CD14-positive monocyte (primary cell): ENCODE results near the gene CNFN. TPM values are rescaled to one million over a fixed set of nuclear protein-coding genes. Genes with fewer than 3 reads are reported as not detected.

Experiments
- DNase-seq, 3 donors: peaks; one replicate each; pipeline ENCODE4 v3.0.0-alpha.2; 2011 to 2022
- H2AFZ ChIP-seq: 2 replicates; pipeline ENCODE4 v1.6.0; 2012; ENCODE audit warnings: mild to moderate bottlenecking, low read depth, low read length, inconsistent platforms; ENCODE audit not compliant: insufficient read depth, poor library complexity, severe bottlenecking
- H3K27ac ChIP-seq, 2 donors: 1 replicate in 1 of 2; 2 replicates in 1 of 2; pipeline ENCODE4 v1.5.1; 2012 to 2013; ENCODE audit warnings: low read length in 2 of 2, control low read depth in 1 of 2, inconsistent platforms in 1 of 2, low read depth in 1 of 2, mild to moderate bottlenecking in 1 of 2
- H3K27me3 ChIP-seq, 2 donors: one replicate each; pipeline versions ENCODE4 v1.6.0 to v1.6.1; 2011 to 2013; ENCODE audit warnings: low read length in 2 of 2; ENCODE audit not compliant: control insufficient read depth in 2 of 2, insufficient read depth in 2 of 2
- H3K36me3 ChIP-seq, 2 donors: replicated peaks in 1 of 2; 1 replicate in 1 of 2; 2 replicates in 1 of 2; pipeline versions ENCODE4 v1.5.1 to v1.6.1; 2012 to 2013; ENCODE audit warnings: low read length in 2 of 2, control low read depth in 1 of 2, inconsistent platforms in 1 of 2, mild to moderate bottlenecking in 1 of 2; ENCODE audit not compliant: insufficient read depth in 2 of 2, control insufficient read depth in 1 of 2
- H3K4me1 ChIP-seq, 2 donors: 1 replicate in 1 of 2; 2 replicates in 1 of 2; pipeline versions ENCODE4 v1.5.1 to v1.6.1; 2012 to 2013; ENCODE audit warnings: low read length in 2 of 2, control low read depth in 1 of 2, inconsistent platforms in 1 of 2, mild to moderate bottlenecking in 1 of 2, moderate library complexity in 1 of 2; ENCODE audit not compliant: insufficient read depth in 2 of 2, control insufficient read depth in 1 of 2
- H3K4me2 ChIP-seq: replicated peaks from 2 replicates; pipeline ENCODE3; 2012; ENCODE audit warnings: low read length, moderate library complexity, mild to moderate bottlenecking; ENCODE audit not compliant: poor library complexity, severe bottlenecking; ENCODE audit errors: extremely low read depth
- H3K4me3 ChIP-seq, 3 experiments: fragments of 200-600 bp in 1 of 3; sonication (generic) in 1 of 3; replicated peaks in 1 of 3; 1 replicate in 2 of 3; 2 replicates in 1 of 3; pipeline ENCODE4 v1.5.1; 2011 to 2013; ENCODE audit warnings: low read length in 3 of 3, mild to moderate bottlenecking in 3 of 3, control low read depth in 2 of 3, low read depth in 2 of 3, inconsistent platforms in 1 of 3, moderate library complexity in 1 of 3
- H3K79me2 ChIP-seq: 2 replicates; pipeline ENCODE4 v1.6.0; 2012; ENCODE audit warnings: mild to moderate bottlenecking, control low read depth, inconsistent platforms, low read length, moderate library complexity; ENCODE audit not compliant: insufficient read depth
- H3K9ac ChIP-seq: 2 replicates; pipeline ENCODE4 v1.6.0; 2017; ENCODE audit warnings: low read length, mild to moderate bottlenecking; ENCODE audit not compliant: insufficient read depth, poor library complexity, severe bottlenecking
- H3K9me3 ChIP-seq, 2 donors: replicated peaks in 1 of 2; 1 replicate in 1 of 2; 2 replicates in 1 of 2; pipeline versions ENCODE4 v1.5.1 to v1.6.1; 2012 to 2013; ENCODE audit warnings: low read length in 2 of 2, control low read depth in 1 of 2; ENCODE audit not compliant: control insufficient read depth in 1 of 2, insufficient read depth in 1 of 2
- H4K20me1 ChIP-seq: 2 replicates; pipeline ENCODE4 v1.6.0; 2012; ENCODE audit warnings: mild to moderate bottlenecking, low read length, control low read depth, moderate library complexity; ENCODE audit not compliant: insufficient read depth
- H3K27ac Mint-ChIP-seq, 7 donors: one replicate each; pipeline ENCODE4 v1.8.0; 2020; ENCODE audit warnings: mild to moderate bottlenecking in 7 of 7, mixed read lengths in 7 of 7, moderate library complexity in 6 of 7, inconsistent platforms in 2 of 7
- H3K27me3 Mint-ChIP-seq, 3 donors: one replicate each; pipeline ENCODE4 v1.8.0; 2021 to 2022; ENCODE audit warnings: low read depth in 3 of 3, mild to moderate bottlenecking in 3 of 3, mixed read lengths in 3 of 3, moderate library complexity in 3 of 3, inconsistent platforms in 1 of 3
- H3K36me3 Mint-ChIP-seq, 2 donors: one replicate each; pipeline ENCODE4 v1.8.0; 2020; ENCODE audit warnings: mixed read lengths in 2 of 2, inconsistent platforms in 1 of 2, mild to moderate bottlenecking in 1 of 2
- H3K4me1 Mint-ChIP-seq: one replicate; pipeline ENCODE4 v1.8.0; 2020; ENCODE audit warnings: mild to moderate bottlenecking, mixed read lengths
- H3K4me3 Mint-ChIP-seq, 2 donors: one replicate each; pipeline ENCODE4 v1.8.0; 2020; ENCODE audit warnings: mild to moderate bottlenecking in 2 of 2, mixed read lengths in 2 of 2, moderate library complexity in 1 of 2
- H3K9me3 Mint-ChIP-seq, 7 donors: one replicate each; pipeline ENCODE4 v1.8.0; 2020 to 2022; ENCODE audit warnings: mixed read lengths in 7 of 7, mild to moderate bottlenecking in 6 of 7, moderate library complexity in 6 of 7, inconsistent platforms in 2 of 7
- WGBS: methylation state at CpG from one replicate; pipeline ENCODE4 v1.1.5; 2013; ENCODE audit warnings: missing lambda C conversion rate; ENCODE audit not compliant: insufficient coverage; 5-methylcytosine and 5-hydroxymethylcytosine counted together
- intact Hi-C, 2 donors: fragments of 100-400 bp; cut with micrococcal nuclease; formaldehyde crosslinking; loops; one replicate each; pipeline versions ENCODE4 v1.15.0 to v1.15.1; 2023
- polyA plus RNA-seq, 3 donors: library from polyadenylated mRNA; depleted of rRNA in 1 of 3; unstranded in 2 of 3; stranded (reverse) in 1 of 3; fragments of 300-500 nt in 2 of 3; fragments of >200 nt in 1 of 3; fragmentation: Illumina TruSeq in 2 of 3; gene quantifications; 1 replicate in 2 of 3; 2 replicates in 1 of 3; pipeline ENCODE4 v1.2.3, GENCODE V29; 2012 to 2021
- TF ChIP-seq, protein P1 (sequence below): fragments of 200-600 bp; IDR thresholded peaks from one replicate; pipeline ENCODE4 v1.8.0; 2022; ENCODE audit warnings: antibody characterized with exemption, mild to moderate bottlenecking

CNFN gene
- polyA plus RNA-seq, 3 donors: 0.64 to 6.4 (median 3.4) TPM

DNA sequence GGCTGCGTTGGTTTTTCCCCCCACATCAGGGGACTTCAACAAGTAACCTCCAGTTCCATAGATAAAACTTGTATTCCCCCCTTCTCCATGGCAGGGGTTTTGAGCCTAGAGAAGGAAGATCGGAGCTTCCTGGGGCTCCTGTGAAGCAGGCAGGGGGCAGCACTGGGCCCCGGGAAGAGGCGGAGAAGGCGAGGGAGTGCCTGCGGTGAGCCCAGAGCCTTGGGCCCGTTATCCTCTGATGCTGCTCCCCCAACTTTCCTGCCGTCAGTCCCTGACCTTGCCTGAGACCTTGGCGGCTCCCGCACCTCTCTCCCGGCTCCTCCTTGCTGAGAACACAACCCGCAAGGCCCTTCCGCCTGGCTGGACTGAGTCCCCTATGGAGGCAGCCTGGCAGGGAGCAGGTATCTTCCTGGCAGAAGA, 34.6 kb upstream of the CNFN start:
- peak overlapping the region in 1 of 2 donors; percentile 92 for H3K4me3 Mint-ChIP-seq
- peaks cover 0 to 34% of the 10 kb centered on the region in 2 donors for H3K27me3 ChIP-seq
- H2AFZ ChIP-seq: no peak overlapping the region
- WGBS: 95% methylated on average over 11 of the region's 13 CpGs
- H3K9me3 Mint-ChIP-seq: peaks cover 0 to 17% (median 6%) of the 10 kb centered on the region in 7 donors
- H3K9ac ChIP-seq: no peak overlapping the region
- H3K4me1 Mint-ChIP-seq: peaks cover 38% of the 10 kb centered on the region
- H3K27ac Mint-ChIP-seq: no peak overlapping the region
- H3K4me3 ChIP-seq: no peak overlapping the region
- H3K4me1 ChIP-seq: peaks cover 23 to 37% of the 10 kb centered on the region in 2 donors
- H3K79me2 ChIP-seq: no peaks in the 10 kb centered on the region
- H3K27me3 Mint-ChIP-seq: peaks cover 39 to 54% (median 44%) of the 10 kb centered on the region in 3 donors
- no peaks in the 10 kb centered on the region for H4K20me1 ChIP-seq
- intact Hi-C loops: no loop called here
- TF ChIP-seq, protein P1, sequence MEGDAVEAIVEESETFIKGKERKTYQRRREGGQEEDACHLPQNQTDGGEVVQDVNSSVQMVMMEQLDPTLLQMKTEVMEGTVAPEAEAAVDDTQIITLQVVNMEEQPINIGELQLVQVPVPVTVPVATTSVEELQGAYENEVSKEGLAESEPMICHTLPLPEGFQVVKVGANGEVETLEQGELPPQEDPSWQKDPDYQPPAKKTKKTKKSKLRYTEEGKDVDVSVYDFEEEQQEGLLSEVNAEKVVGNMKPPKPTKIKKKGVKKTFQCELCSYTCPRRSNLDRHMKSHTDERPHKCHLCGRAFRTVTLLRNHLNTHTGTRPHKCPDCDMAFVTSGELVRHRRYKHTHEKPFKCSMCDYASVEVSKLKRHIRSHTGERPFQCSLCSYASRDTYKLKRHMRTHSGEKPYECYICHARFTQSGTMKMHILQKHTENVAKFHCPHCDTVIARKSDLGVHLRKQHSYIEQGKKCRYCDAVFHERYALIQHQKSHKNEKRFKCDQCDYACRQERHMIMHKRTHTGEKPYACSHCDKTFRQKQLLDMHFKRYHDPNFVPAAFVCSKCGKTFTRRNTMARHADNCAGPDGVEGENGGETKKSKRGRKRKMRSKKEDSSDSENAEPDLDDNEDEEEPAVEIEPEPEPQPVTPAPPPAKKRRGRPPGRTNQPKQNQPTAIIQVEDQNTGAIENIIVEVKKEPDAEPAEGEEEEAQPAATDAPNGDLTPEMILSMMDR: no peak
- no peak for DNase-seq
- no peaks in the 10 kb centered on the region for H3K9me3 ChIP-seq
- H3K27ac ChIP-seq: no peak overlapping the region
- peaks cover 0 to 2% of the 10 kb centered on the region in 2 donors for H3K36me3 Mint-ChIP-seq
- no peak overlapping the region for H3K4me2 ChIP-seq
- no peaks in the 10 kb centered on the region for H3K36me3 ChIP-seq

DNA sequence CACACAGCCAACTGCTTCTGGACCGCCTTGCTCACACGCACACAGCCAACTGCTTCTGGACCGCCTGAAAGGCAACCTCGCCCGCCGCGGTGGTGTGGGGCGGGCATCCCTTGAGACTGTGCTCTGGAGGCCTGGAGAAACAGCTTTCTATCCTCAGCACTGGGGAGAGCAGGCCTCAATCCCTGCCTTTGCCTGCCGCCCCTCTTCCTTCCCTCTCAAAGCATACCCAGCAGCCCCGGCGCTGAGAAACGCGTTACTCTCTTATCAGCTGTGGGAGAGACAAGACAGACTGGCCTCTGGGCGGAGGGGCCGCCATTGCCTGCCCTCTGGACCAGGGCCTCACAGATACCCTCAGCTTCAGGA, 34.2 kb upstream of the CNFN start:
- WGBS: 81% methylated on average over 14 of the region's 15 CpGs
- no peak for DNase-seq
- H3K4me1 ChIP-seq: peaks cover 23 to 37% of the 10 kb centered on the region in 2 donors
- no peak overlapping the region for H3K27ac ChIP-seq
- H3K27me3 ChIP-seq: peaks cover 0 to 34% of the 10 kb centered on the region in 2 donors
- H3K4me3 ChIP-seq: peak overlapping the region in 1 of 3 experiments; percentile 74
- H3K36me3 Mint-ChIP-seq: peaks cover 0 to 2% of the 10 kb centered on the region in 2 donors
- H2AFZ ChIP-seq: peak overlapping the region; percentile 81
- peaks cover 38% of the 10 kb centered on the region for H3K4me1 Mint-ChIP-seq
- H3K36me3 ChIP-seq: no peaks in the 10 kb centered on the region
- peaks cover 0 to 17% (median 6%) of the 10 kb centered on the region in 7 donors for H3K9me3 Mint-ChIP-seq
- H3K9ac ChIP-seq: no peak overlapping the region
- TF ChIP-seq, protein P1: no peak
- H4K20me1 ChIP-seq: no peaks in the 10 kb centered on the region
- no peak overlapping the region for H3K27ac Mint-ChIP-seq
- intact Hi-C loops: no loop called here
- no peaks in the 10 kb centered on the region for H3K9me3 ChIP-seq
- H3K79me2 ChIP-seq: no peaks in the 10 kb centered on the region
- H3K27me3 Mint-ChIP-seq: peaks cover 39 to 56% (median 45%) of the 10 kb centered on the region in 3 donors
- peak overlapping the region in 1 of 2 donors; percentile 92 for H3K4me3 Mint-ChIP-seq
- H3K4me2 ChIP-seq: peak overlapping the region; percentile 81
